Measurements from ENCODE around the gene ICA1. TPM values are rescaled to one million over a fixed set of nuclear protein-coding genes. Genes with fewer than 3 reads are reported as not detected.

Gene ICA1
- total RNA-seq: 2.4 and 5.4 TPM in 2 replicates

GRCh38 chr7:8261711-8262695, at the start of gene ICA1:
ICA1 (minus strand) TSS chr7:8262167; CDS start chr7:8235926, 26,241 bp downstream.

Other genes with a start within 250 kb of the ICA1 start
- not detected in 2 replicates for gene NXPH1, start 171.4 kb upstream of the ICA1 start, total RNA-seq

Measured in hair follicular keratinocyte (primary cell).